ENCODE measurements around the gene ZNF624. TPM values are rescaled to one million over a fixed set of nuclear protein-coding genes. Genes with fewer than 3 reads are reported as not detected.

The ZNF624 gene
- total and polyA plus RNA-seq, 4 donors: 1.2 to 11.7 (median 3.3) TPM

- Histone ChIP-seq H3K4me1 (ENCODE audit: control insufficient read depth in 5 of 5, insufficient read depth in 5 of 5, low read length in 5 of 5) (no peaks in the 10 kb centered on the region), H3K27ac (ENCODE audit: low read depth in 1 of 2, low read length in 1 of 2) (no peak overlapping the region), H3K9ac (ENCODE audit: insufficient read depth in 1 of 2, low read length in 2 of 2) (no peak overlapping the region), H3K36me3 (ENCODE audit: control insufficient read depth in 4 of 4, insufficient read depth in 4 of 4, low read length in 4 of 4) (peaks cover 1 to 42% (median 35%) of the 10 kb centered on the region in 4 donors), H3K4me3 (no peak overlapping the region), H3K27me3 (ENCODE audit: control insufficient read depth in 3 of 3, insufficient read depth in 3 of 3, low read length in 2 of 3) (no peaks in the 10 kb centered on the region), H3K9me3 (ENCODE audit: control insufficient read depth in 4 of 4, insufficient read depth in 3 of 4, low read length in 3 of 4) (peaks cover 19 to 40% (median 30%) of the 10 kb centered on the region in 4 donors)
- no peak for TF ChIP-seq CTCF (IDR thresholded peaks at IDR 0.05; ENCODE audit: control extremely low read depth, extremely low read depth)
- ATAC-seq (ENCODE audit: insufficient read depth, low FRiP score) (no peak), DNase-seq (no peak)
- WGBS, 2 donors: 97 to 99% methylated on average over 5 of the region's 5 CpGs
Observed at GRCh38 chr17:16622540-16623277, 30.9 kb downstream of the ZNF624 start.

GRCh38 chr17:16617481-16618060, 36.1 kb downstream of the ZNF624 start:
- Histone ChIP-seq H3K36me3 (ENCODE audit: control insufficient read depth in 4 of 4, insufficient read depth in 4 of 4, low read length in 4 of 4) (peaks cover 0 to 11% (median 4%) of the 10 kb centered on the region in 4 donors), H3K27ac (ENCODE audit: low read depth in 1 of 2, low read length in 1 of 2) (no peak overlapping the region), H3K4me3 (no peak overlapping the region), H3K27me3 (ENCODE audit: control insufficient read depth in 3 of 3, insufficient read depth in 3 of 3, low read length in 2 of 3) (no peaks in the 10 kb centered on the region), H3K4me1 (ENCODE audit: control insufficient read depth in 5 of 5, insufficient read depth in 5 of 5, low read length in 5 of 5) (no peaks in the 10 kb centered on the region), H3K9me3 (ENCODE audit: control insufficient read depth in 4 of 4, insufficient read depth in 3 of 4, low read length in 3 of 4) (peaks cover 4 to 26% (median 19%) of the 10 kb centered on the region in 4 donors), H3K9ac (ENCODE audit: insufficient read depth in 1 of 2, low read length in 2 of 2) (no peak overlapping the region)
- no peak for ATAC-seq (ENCODE audit: insufficient read depth, low FRiP score)
- DNase-seq: no peak
- no peak for TF ChIP-seq CTCF (IDR thresholded peaks at IDR 0.05; ENCODE audit: control extremely low read depth, extremely low read depth)
- 95% methylated on average over 53 of the region's 53 CpGs for WGBS, 2 donors

GRCh38 chr17:16599537-16599936, 54.1 kb downstream of the ZNF624 start:
- WGBS, 2 donors: 77 to 83% methylated on average over 5 of the region's 5 CpGs
- Histone ChIP-seq H3K9ac (ENCODE audit: insufficient read depth in 1 of 2, low read length in 2 of 2) (no peak overlapping the region), H3K4me3 (no peak overlapping the region), H3K27ac (ENCODE audit: low read depth in 1 of 2, low read length in 1 of 2) (no peak overlapping the region), H3K27me3 (ENCODE audit: control insufficient read depth in 3 of 3, insufficient read depth in 3 of 3, low read length in 2 of 3) (no peaks in the 10 kb centered on the region), H3K4me1 (ENCODE audit: control insufficient read depth in 5 of 5, insufficient read depth in 5 of 5, low read length in 5 of 5) (no peaks in the 10 kb centered on the region), H3K9me3 (ENCODE audit: control insufficient read depth in 4 of 4, insufficient read depth in 3 of 4, low read length in 3 of 4) (peaks cover 0 to 3% (median 0%) of the 10 kb centered on the region in 4 donors), H3K36me3 (ENCODE audit: control insufficient read depth in 4 of 4, insufficient read depth in 4 of 4, low read length in 4 of 4) (no peaks in the 10 kb centered on the region)
- DNase-seq: no peak
- ATAC-seq (ENCODE audit: insufficient read depth, low FRiP score): no peak
- no peak for TF ChIP-seq CTCF (IDR thresholded peaks at IDR 0.05; ENCODE audit: control extremely low read depth, extremely low read depth)
